Subcutaneous abdominal adipose tissue (tissue), 5 donors: Measurements from ENCODE around the gene DPCD.
A peak's percentile ranks its signal among the peaks of the same experiment; 100 is the strongest.
"Not testable (repeated sequence)": the region's sequence is repeated elsewhere in the genome, so short reads cannot be mapped to it uniquely, and the experiment has no call there.

Source experiments
- H3K27ac ChIP-seq: one replicate; pipeline ENCODE4 v1.7.0; 2013; ENCODE audit warnings: low read depth, mild to moderate bottlenecking, inconsistent platforms, low read length, moderate library complexity
- H3K27me3 ChIP-seq, 5 donors: one replicate each; pipeline ENCODE4 v1.7.0; 2013; ENCODE audit warnings: low read length in 5 of 5, inconsistent platforms in 1 of 5; ENCODE audit not compliant: control insufficient read depth in 5 of 5, insufficient read depth in 4 of 5
- H3K36me3 ChIP-seq, 5 donors: one replicate each; pipeline ENCODE4 v1.7.0; 2013; ENCODE audit warnings: low read length in 5 of 5; ENCODE audit not compliant: control insufficient read depth in 5 of 5, insufficient read depth in 5 of 5
- H3K4me1 ChIP-seq, 5 donors: one replicate each; pipeline ENCODE4 v1.7.0; 2013; ENCODE audit warnings: low read length in 5 of 5, mild to moderate bottlenecking in 3 of 5, moderate library complexity in 1 of 5; ENCODE audit not compliant: control insufficient read depth in 5 of 5, insufficient read depth in 5 of 5
- H3K4me3 ChIP-seq, 5 donors: one replicate each; pipeline ENCODE4 v1.7.0; 2013; ENCODE audit warnings: low read length in 5 of 5, low read depth in 1 of 5
- H3K9ac ChIP-seq, 5 donors: one replicate each; pipeline ENCODE4 v1.7.0; 2013; ENCODE audit warnings: low read length in 5 of 5, mild to moderate bottlenecking in 4 of 5, moderate library complexity in 3 of 5
- H3K9me3 ChIP-seq, 5 donors: one replicate each; pipeline ENCODE4 v1.7.0; 2013; ENCODE audit warnings: low read length in 5 of 5; ENCODE audit not compliant: control insufficient read depth in 5 of 5
- donor health status: healthy.
- donor health status: healthy.
- donor health status: healthy.
- donor health status: healthy.
- donor health status: healthy.

Gene DPCD

DNA sequence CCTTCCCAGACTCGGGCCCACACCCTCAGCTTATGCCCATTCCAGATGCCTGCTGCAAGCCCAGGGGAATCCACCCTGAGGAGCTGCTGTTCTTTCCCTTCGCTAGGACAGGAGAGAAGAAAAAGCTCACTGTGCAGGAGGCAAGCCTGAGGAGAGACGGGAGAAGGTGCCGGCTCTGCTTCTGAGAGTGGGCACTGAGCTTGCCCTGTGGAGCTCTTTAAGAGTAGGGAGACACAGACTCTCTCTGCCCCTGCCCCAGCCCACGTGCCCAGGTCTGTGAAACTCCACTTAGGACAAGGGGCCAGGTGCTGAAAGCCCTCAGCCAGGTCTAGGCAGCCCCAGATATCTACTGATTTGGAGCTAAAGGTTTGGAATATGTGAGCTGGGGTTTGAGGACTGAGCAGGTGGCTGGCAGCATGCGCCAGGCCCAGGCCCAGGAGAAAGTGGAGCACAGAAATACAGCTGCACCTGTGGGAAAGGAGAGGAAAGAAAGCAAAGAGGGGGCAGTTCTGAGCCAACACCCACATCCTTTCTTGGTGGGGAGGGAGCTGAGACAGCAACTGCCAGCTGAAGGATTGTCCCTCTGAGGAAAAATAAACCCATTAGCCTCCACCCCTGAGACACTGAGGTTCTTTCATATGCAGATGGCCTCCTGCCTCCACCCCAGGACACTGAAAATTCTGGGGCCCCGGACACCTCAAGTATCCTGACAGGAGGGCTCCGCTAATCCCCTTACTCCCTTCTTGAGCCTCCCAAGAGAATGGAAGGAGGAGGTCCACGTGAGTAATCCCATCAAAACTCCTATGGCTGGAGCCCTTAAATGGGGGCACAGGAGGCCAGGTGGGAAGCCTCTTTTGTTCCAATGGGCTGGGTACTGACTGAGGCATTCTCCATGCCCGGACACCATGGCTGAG lies 7.4 kb upstream of the DPCD start:
- peaks cover 3 to 85% (median 71%) of the 10 kb centered on the region in 5 donors for H3K36me3 ChIP-seq

DNA sequence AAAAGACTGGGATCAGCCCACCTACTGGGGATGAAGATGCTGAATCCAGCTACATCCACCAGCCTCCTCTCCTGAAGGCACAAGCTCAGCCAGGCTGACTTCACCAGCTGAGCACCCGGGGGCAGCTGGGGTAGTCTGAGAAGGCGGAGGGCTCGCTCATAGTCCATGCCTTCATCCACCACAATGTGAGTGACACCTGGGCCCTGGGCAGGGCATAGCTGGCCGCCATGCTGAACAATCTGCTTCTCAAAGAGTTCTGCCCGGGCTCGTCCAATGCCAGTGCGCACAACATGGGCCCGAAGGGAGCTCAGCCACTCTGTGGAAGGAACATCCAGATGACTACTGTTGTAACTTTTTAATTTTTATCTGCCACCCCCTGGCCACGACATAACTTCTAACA lies 2.3 kb upstream of the DPCD start:
- no peaks in the 10 kb centered on the region for H3K27me3 ChIP-seq
- no peak overlapping the region for H3K9ac ChIP-seq
- H3K36me3 ChIP-seq = peaks cover 3 to 47% (median 42%) of the 10 kb centered on the region in 5 donors
- H3K9me3 ChIP-seq = no peaks in the 10 kb centered on the region
- H3K4me3 ChIP-seq = no peak overlapping the region
- H3K4me1 ChIP-seq = peaks cover 3 to 25% (median 20%) of the 10 kb centered on the region in 5 donors
- no peak overlapping the region for H3K27ac ChIP-seq

More for the DNA sequence above, 7.4 kb upstream of the DPCD start:
- Histone ChIP-seq H3K9ac (no peak overlapping the region), H3K4me1 (no peaks in the 10 kb centered on the region), H3K27me3 (no peaks in the 10 kb centered on the region), H3K4me3 (no peak overlapping the region), H3K27ac (no peak overlapping the region), H3K9me3 (no peaks in the 10 kb centered on the region)

DNA sequence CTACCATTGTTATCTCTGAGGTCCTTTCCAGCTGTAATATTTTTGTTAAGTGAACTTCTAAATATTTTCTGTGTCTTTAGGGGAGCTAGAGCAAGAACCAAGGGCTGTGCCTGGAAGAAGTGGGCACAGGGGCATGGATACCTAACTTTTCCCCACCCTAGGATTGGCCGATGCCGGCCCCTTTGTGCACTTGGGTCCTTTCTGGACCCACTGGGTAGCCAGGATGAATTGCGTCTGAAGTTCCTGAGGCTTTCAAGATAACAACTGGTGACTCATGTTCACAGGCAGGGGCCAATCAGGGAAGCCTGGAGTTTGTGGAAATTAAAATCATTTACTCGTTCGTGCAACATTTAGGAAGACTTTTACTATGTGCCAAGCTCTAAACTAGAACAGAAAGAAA lies 758 bp downstream of the DPCD start:
- H3K36me3 ChIP-seq = peaks cover 0 to 21% (median 15%) of the 10 kb centered on the region in 5 donors
- H3K9me3 ChIP-seq = no peaks in the 10 kb centered on the region
- H3K27ac ChIP-seq = no peak overlapping the region
- H3K4me3 ChIP-seq = peak overlapping the region; percentile 88 to 100 (median 97)
- H3K4me1 ChIP-seq = peaks cover 3 to 29% (median 23%) of the 10 kb centered on the region in 5 donors
- peak overlapping the region in 2 of 5 donors; percentile 89 to 94 for H3K9ac ChIP-seq
- H3K27me3 ChIP-seq = no peaks in the 10 kb centered on the region

DNA sequence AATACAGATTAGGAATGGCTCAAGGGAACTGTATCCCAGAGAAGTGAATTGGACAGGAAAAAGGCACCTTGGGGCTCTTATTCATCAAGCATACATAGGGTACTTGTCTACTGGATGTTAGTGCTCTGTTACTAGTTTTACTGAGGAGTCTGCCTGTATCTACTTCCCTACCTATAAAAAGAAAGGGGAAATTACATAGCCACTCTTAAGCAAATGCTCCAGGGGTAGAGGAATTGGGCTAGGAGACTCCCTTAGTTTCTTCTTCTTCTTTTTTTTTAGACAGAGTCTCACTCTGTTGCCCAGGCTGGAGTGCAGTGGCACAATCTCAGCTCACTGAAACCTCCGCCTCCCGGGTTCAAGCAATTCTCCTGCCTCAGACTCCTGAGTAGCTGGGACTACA lies 5.2 kb downstream of the DPCD start:
- H3K27me3 ChIP-seq, H3K9me3 ChIP-seq, H3K36me3 ChIP-seq, H3K27ac ChIP-seq, H3K4me3 ChIP-seq, H3K9ac ChIP-seq: not testable (repeated sequence)
- peaks cover 0 to 25% (median 19%) of the 10 kb centered on the region in 5 donors for H3K4me1 ChIP-seq

DNA sequence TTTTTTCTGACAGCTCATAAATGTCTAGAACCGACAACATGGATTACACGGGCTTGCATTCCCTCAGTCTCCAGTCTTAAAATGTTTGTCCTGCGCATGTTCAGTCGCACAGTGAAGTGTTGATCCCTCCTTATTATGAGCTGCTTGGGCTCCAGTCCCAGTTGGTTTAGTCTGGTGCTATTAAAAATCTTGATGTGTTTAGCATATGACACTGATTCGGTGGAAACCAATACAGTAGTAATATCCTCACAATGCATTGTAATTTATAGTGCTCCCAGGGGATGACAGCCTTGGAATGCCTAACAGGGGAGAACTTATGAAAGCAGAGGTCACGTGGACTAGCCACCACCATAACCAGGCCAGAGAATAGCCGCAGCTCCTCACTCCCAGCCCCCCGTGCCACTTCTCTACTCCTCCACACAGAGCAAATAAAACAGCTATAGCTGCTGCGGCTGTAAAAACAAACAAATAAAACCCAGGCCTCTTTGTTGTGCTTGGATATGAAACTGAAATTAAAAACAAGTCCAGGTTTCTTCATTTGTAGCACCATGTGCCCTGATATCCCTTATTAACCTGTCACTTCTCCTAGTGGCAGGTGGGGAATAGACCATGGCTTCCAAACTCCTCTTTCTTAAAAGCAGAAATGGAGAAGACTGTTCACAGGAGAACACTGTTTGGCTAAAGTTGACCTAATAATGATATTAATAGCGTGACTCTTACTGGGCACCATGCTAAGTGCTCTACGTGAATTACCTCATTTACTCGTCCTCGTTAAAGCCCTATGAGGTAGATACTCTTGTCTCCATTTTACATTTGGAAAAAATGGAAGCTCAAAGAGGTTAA lies 7.7 kb downstream of the DPCD start:
- H3K9ac ChIP-seq = peak overlapping the region in 1 of 5 donors; percentile 9
- peak overlapping the region; percentile 7 for H3K27ac ChIP-seq

DNA sequence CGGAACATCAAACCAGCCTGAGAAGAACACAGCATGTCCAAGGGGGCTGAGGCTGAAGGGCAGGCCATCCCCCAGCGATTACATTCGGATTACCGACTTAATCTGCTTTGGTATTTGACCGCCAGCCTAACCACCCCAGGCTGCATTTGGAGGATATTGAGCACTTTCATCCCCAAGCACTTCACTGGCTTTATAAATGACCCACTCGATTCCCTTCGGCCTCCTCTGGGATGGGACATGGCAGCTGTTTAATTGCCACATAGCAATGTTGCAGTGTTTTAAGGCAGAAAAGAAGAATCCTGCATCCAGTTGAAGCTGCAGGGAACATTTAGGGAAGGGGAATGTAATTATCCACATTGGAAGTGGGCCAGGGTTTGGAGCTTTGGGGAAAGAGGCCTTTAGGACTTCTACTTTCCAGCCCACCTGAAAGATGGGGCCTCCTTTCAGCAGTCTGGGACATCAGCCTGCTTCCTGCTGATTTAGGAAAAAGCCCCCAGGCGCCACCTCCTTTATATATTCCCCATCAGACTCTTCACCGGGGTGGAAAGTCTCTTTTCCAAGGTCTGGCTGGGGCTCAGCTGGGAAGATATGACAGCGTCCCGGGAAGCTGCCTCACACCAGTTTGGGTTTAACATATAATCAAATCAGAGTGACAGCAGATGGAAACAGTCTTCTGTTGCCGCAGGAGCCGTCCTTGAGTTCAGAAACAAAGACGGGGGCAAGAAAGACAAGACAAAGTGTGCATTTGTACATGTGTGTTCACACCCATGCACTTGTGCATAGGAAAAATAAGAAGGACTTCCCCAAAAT lies 9.2 kb downstream of the DPCD start:
- H3K4me1 ChIP-seq = peaks cover 0 to 17% (median 12%) of the 10 kb centered on the region in 5 donors
- H3K9ac ChIP-seq = no peak overlapping the region
- peaks cover 0 to 6% (median 0%) of the 10 kb centered on the region in 5 donors for H3K36me3 ChIP-seq
- no peaks in the 10 kb centered on the region for H3K27me3 ChIP-seq
- no peak overlapping the region for H3K4me3 ChIP-seq
- no peak overlapping the region for H3K27ac ChIP-seq
- H3K9me3 ChIP-seq = no peaks in the 10 kb centered on the region

More for the DNA sequence above, 7.7 kb downstream of the DPCD start:
- Histone ChIP-seq H3K27me3 (no peaks in the 10 kb centered on the region), H3K36me3 (peaks cover 0 to 4% (median 0%) of the 10 kb centered on the region in 5 donors), H3K9me3 (no peaks in the 10 kb centered on the region), H3K4me1 (peaks cover 0 to 17% (median 12%) of the 10 kb centered on the region in 5 donors), H3K4me3 (peak overlapping the region in 1 of 5 donors; percentile 23)

DNA sequence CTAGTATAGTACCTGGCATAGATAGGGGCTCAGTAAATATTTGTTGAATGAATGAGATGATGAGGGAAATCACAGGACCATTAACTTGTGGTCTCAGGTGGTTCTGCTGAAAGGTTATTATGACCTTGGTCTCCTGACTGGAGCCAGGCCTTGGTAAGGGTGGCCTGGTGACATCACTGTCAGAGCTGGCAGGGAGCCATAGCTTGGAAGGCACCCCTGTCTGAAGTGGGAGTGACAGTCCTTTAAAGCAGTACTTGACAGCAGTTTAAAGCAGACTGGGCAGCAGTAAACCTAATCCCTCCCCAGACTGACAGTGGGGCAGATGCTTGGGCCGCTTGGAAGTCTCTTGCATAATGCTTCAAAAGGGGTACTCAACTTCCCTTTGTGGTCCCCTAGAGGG lies 13.4 kb downstream of the DPCD start:
- no peak overlapping the region for H3K27ac ChIP-seq
- no peak overlapping the region for H3K4me3 ChIP-seq
- H3K27me3 ChIP-seq = no peaks in the 10 kb centered on the region
- H3K4me1 ChIP-seq = no peaks in the 10 kb centered on the region
- peaks cover 4 to 31% (median 16%) of the 10 kb centered on the region in 5 donors for H3K36me3 ChIP-seq
- H3K9me3 ChIP-seq = no peaks in the 10 kb centered on the region
- no peak overlapping the region for H3K9ac ChIP-seq

DNA sequence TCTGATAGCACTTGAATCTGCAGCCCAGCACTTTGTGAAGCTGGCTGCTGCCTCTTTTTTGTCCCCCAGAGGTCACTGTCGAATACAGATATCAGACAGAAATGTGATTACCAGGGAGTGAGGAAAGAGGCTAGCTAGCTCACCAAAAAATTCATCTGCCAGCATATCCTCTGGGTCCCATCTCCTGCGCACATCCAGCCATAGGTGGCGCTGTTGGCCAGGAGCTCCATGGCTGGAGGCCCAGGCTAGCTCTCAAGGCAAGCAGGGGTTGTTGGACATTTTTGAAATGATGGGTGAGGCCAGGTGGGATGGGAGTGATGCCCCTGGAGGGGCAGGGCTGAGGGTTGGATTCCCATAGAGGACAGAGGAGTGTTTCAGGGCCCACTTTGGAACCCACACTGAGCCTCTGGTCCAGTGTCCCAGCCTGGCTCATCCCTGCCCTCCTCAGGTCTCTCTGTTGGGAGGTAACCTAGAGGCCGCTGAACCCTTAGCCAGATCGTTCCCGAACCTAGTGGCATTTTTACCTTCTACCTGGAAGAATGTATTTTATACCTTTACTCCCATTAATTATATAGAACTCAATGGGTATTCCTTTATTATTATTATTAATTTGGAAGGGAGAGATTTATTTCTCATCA lies 14.8 kb downstream of the DPCD start:
- H3K9ac ChIP-seq = no peak overlapping the region
- H3K4me1 ChIP-seq = no peaks in the 10 kb centered on the region
- H3K4me3 ChIP-seq = no peak overlapping the region
- no peaks in the 10 kb centered on the region for H3K27me3 ChIP-seq
- no peak overlapping the region for H3K27ac ChIP-seq
- peaks cover 4 to 44% (median 29%) of the 10 kb centered on the region in 5 donors for H3K36me3 ChIP-seq
- no peaks in the 10 kb centered on the region for H3K9me3 ChIP-seq

DNA sequence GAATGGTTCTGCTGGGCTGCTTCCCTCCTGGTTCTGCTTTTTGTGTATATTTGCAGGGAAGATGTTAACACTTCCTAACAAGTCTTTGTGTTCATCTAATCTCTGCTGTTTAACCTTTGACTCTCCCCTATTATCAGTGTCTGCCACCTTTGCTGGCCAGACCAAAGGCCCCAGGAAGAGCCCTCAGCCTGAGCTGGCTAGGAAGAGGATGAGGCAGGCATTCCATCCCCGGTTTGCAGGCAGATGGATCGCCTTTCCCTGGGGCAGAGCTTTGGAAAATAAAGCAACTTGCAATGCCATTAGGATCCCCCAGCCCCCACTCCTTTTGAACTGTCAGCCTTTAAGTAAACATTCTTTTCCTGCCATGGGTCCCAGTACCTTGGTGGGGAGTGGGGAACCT lies 19.0 kb downstream of the DPCD start:
- Histone ChIP-seq H3K27ac (no peak overlapping the region), H3K36me3 (peaks cover 4 to 79% (median 65%) of the 10 kb centered on the region in 5 donors), H3K9me3 (no peaks in the 10 kb centered on the region), H3K4me1 (peaks cover 7 to 23% (median 18%) of the 10 kb centered on the region in 5 donors), H3K4me3 (no peak overlapping the region), H3K27me3 (no peaks in the 10 kb centered on the region), H3K9ac (no peak overlapping the region)
